Endodermal cell (in vitro differentiated cells): Measurements from ENCODE around the gene RNF112. TPM values are rescaled to one million over a fixed set of nuclear protein-coding genes. Genes with fewer than 3 reads are reported as not detected.

Source experiments
- DNase-seq: peaks from one replicate; pipeline ENCODE4 v3.0.0-alpha.2; 2017
- H3K27ac ChIP-seq: 2 replicates; pipeline ENCODE4 v1.5.1; 2013; ENCODE audit warnings: mild to moderate bottlenecking, low read depth, low read length, moderate library complexity
- H3K27me3 ChIP-seq: 2 replicates; pipeline ENCODE4 v1.6.1; 2013; ENCODE audit warnings: mild to moderate bottlenecking, low read length, moderate library complexity; ENCODE audit not compliant: insufficient read depth, control insufficient read depth, poor library complexity, severe bottlenecking
- H3K36me3 ChIP-seq: 2 replicates; pipeline ENCODE4 v1.7.0; 2013; ENCODE audit warnings: mild to moderate bottlenecking, low read length, moderate library complexity; ENCODE audit not compliant: control insufficient read depth, insufficient read depth
- H3K4me1 ChIP-seq: one replicate; pipeline ENCODE4 v1.7.0; 2013; ENCODE audit warnings: low read length; ENCODE audit not compliant: control insufficient read depth, insufficient read depth
- H3K4me3 ChIP-seq: 2 replicates; pipeline ENCODE4 v1.5.1; 2013; ENCODE audit warnings: mild to moderate bottlenecking, low read length, moderate library complexity
- H3K9ac ChIP-seq: 2 replicates; pipeline ENCODE4 v1.6.1; 2013; ENCODE audit warnings: mild to moderate bottlenecking, low read length, moderate library complexity; ENCODE audit not compliant: poor library complexity, severe bottlenecking; ENCODE audit errors: extremely low read depth
- H3K9me3 ChIP-seq: 2 replicates; pipeline ENCODE4 v1.6.1; 2013; ENCODE audit warnings: mild to moderate bottlenecking, low read length, moderate library complexity; ENCODE audit not compliant: control insufficient read depth
- H3K27ac Mint-ChIP-seq: 2 replicates; pipeline ENCODE4 v1.8.0; 2020; ENCODE audit warnings: mixed read lengths
- H3K27me3 Mint-ChIP-seq: 2 replicates; pipeline ENCODE4 v1.8.0; 2021; ENCODE audit warnings: mild to moderate bottlenecking, mixed read lengths; ENCODE audit not compliant: insufficient read depth
- H3K36me3 Mint-ChIP-seq: 2 replicates; pipeline ENCODE4 v1.8.0; 2020; ENCODE audit warnings: low read depth, mixed read lengths
- H3K4me1 Mint-ChIP-seq: 2 replicates; pipeline ENCODE4 v1.8.0; 2020; ENCODE audit warnings: mixed read lengths
- H3K4me3 Mint-ChIP-seq: 2 replicates; pipeline ENCODE4 v1.8.0; 2020; ENCODE audit warnings: mild to moderate bottlenecking, moderate library complexity, mixed read lengths
- H3K9me3 Mint-ChIP-seq: 2 replicates; pipeline ENCODE4 v1.8.0; 2020; ENCODE audit warnings: mild to moderate bottlenecking, mixed read lengths
- CTCF ChIP-seq: fragments of 200-600 bp; sonication (generic); conservative IDR thresholded peaks from 2 replicates; pipeline ENCODE4 v1.5.0; 2021; ENCODE audit warnings: antibody characterized with exemption, mild to moderate bottlenecking
- WGBS, 2 experiments: methylation state at CpG; one replicate each; pipeline versions ENCODE4 v1.1.5 to v1.1.7; 2013; ENCODE audit warnings: missing lambda C conversion rate in 2 of 2, mixed read lengths in 1 of 2; ENCODE audit not compliant: insufficient coverage in 1 of 2, insufficient read length in 1 of 2; 5-methylcytosine and 5-hydroxymethylcytosine counted together
- total RNA-seq, 2 donors: library from RNA; stranded (reverse); fragmentation: NEBNext Ultra II Directional in 1 of 2; extraction: Animal tissue kit (Norgen Biotek cat#: 25700) in 1 of 2; gene quantifications; 2 replicates in 1 of 2; 3 replicates in 1 of 2; pipeline ENCODE4 v1.2.1, GENCODE V29; 2021

The RNF112 gene
- total RNA-seq, 2 donors from 2014 or later, result 1.1 to 1.9 TPM

DNA sequence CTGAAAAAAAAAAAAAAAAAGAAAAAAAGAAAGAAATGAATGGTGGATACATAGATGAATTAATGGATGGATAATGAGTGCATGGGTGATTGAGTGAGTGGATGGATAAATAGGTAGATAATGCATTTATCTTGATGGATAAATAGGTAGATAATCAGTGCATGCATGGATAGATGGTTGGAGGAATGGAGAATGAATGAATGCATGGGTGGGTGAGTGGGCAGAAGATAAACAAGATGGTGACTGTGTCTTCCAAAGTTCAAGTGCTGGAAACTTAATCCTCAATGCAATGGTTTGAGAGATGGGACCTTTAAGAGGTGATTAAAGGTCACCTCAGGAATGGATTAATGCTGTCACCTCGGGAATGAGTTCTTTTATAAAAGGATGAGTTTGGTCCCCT, 6.8 kb upstream of the RNF112 start:
- TF ChIP-seq CTCF, result no peak
- Mint-ChIP-seq H3K27ac (no peak overlapping the region), H3K4me1 (peaks cover 12% of the 10 kb centered on the region), H3K9me3 (no peaks in the 10 kb centered on the region), H3K4me3 (no peak overlapping the region), H3K27me3 (no peaks in the 10 kb centered on the region), H3K36me3 (no peaks in the 10 kb centered on the region)
- Histone ChIP-seq H3K4me3 (no peak overlapping the region), H3K9me3 (no peaks in the 10 kb centered on the region), H3K4me1 (peaks cover 8% of the 10 kb centered on the region), H3K27me3 (no peaks in the 10 kb centered on the region), H3K27ac (no peak overlapping the region), H3K36me3 (no peaks in the 10 kb centered on the region), H3K9ac (no peak overlapping the region)
- 88 to 100% methylated on average over 1 of the region's 1 CpG for WGBS, 2 experiments
- DNase-seq, result no peak

GRCh38 chr17:19405114-19405513, 5.9 kb upstream of the RNF112 start:
- Histone ChIP-seq H3K4me3 (no peak overlapping the region), H3K36me3 (no peaks in the 10 kb centered on the region), H3K9me3 (no peaks in the 10 kb centered on the region), H3K9ac (no peak overlapping the region), H3K27ac (no peak overlapping the region), H3K4me1 (peaks cover 8% of the 10 kb centered on the region), H3K27me3 (no peaks in the 10 kb centered on the region)
- H3K9me3 Mint-ChIP-seq, result no peaks in the 10 kb centered on the region
- H3K27me3 Mint-ChIP-seq, result no peaks in the 10 kb centered on the region
- no peak overlapping the region for H3K4me3 Mint-ChIP-seq
- no peak for DNase-seq
- no peak for TF ChIP-seq CTCF
- no peaks in the 10 kb centered on the region for H3K36me3 Mint-ChIP-seq
- WGBS, 2 experiments, result 91 to 100% methylated on average over 4 to 5 of the region's 5 CpGs
- peaks cover 12% of the 10 kb centered on the region for H3K4me1 Mint-ChIP-seq
- no peak overlapping the region for H3K27ac Mint-ChIP-seq

GRCh38 chr17:19407601-19408345, 3.3 kb upstream of the RNF112 start:
- Mint-ChIP-seq H3K4me1 (peaks cover 5% of the 10 kb centered on the region), H3K27ac (no peak overlapping the region), H3K4me3 (no peak overlapping the region), H3K27me3 (no peaks in the 10 kb centered on the region), H3K36me3 (no peaks in the 10 kb centered on the region), H3K9me3 (no peaks in the 10 kb centered on the region)
- no peaks in the 10 kb centered on the region for H3K4me1 ChIP-seq
- H3K27me3 ChIP-seq, result no peaks in the 10 kb centered on the region
- no peak overlapping the region for H3K4me3 ChIP-seq
- H3K9me3 ChIP-seq, result no peaks in the 10 kb centered on the region
- no peak overlapping the region for H3K9ac ChIP-seq
- H3K36me3 ChIP-seq, result no peaks in the 10 kb centered on the region
- no peak for DNase-seq
- 93 to 94% methylated on average over 5 to 10 of the region's 10 CpGs for WGBS, 2 experiments
- TF ChIP-seq CTCF, result no peak
- no peak overlapping the region for H3K27ac ChIP-seq
